MCF 10A (cell line): ENCODE results near the gene MAPKAP1. TPM values are rescaled to one million over a fixed set of nuclear protein-coding genes. Genes with fewer than 3 reads are reported as not detected.
"Not testable (repeated sequence)": the region's sequence is repeated elsewhere in the genome, so short reads cannot be mapped to it uniquely, and the experiment has no call there.

Source experiments
- BruUV-seq: library from RNA; stranded (reverse); fragments of 400-500 nt; replicated peaks from 2 replicates; lab custom pipeline; 2021; lab: Mats Ljungman, UMichigan
- CTCF ChIA-PET: fragments of 300-600 bp; sonication (Branson Sonifier 250); formaldehyde crosslinking; extraction: SDS; loops from one replicate; lab custom pipeline; 2021; ENCODE audit warnings: antibody characterized with exemption, inconsistent platforms; lab: Yijun Ruan, JAX
- POLR2A ChIA-PET: fragments of 300-600, 350-650 bp; sonication (Branson Sonifier 250); formaldehyde crosslinking; extraction: SDS; loops from one replicate; lab custom pipeline; 2020; ENCODE audit warnings: antibody characterized with exemption, inconsistent platforms; lab: Yijun Ruan, JAX
- DNase-seq: peaks from one replicate; pipeline ENCODE4 v3.0.0-alpha.2; 2018; ENCODE audit not compliant: unreplicated experiment
- H3K27ac Mint-ChIP-seq: one replicate; pipeline ENCODE4 v1.8.0; 2022; ENCODE audit warnings: mild to moderate bottlenecking, low read depth, mixed read lengths; ENCODE audit not compliant: unreplicated experiment
- H3K27me3 Mint-ChIP-seq: one replicate; pipeline ENCODE4 v1.8.0; 2022; ENCODE audit warnings: mixed read lengths; ENCODE audit not compliant: insufficient read depth, unreplicated experiment
- H3K36me3 Mint-ChIP-seq: one replicate; pipeline ENCODE4 v1.8.0; 2022; ENCODE audit warnings: mild to moderate bottlenecking, moderate library complexity, mixed read lengths; ENCODE audit not compliant: insufficient read depth, unreplicated experiment
- H3K4me1 Mint-ChIP-seq: one replicate; pipeline ENCODE4 v1.8.0; 2022; ENCODE audit warnings: mixed read lengths; ENCODE audit not compliant: insufficient read depth, unreplicated experiment
- H3K4me3 Mint-ChIP-seq: one replicate; pipeline ENCODE4 v1.8.0; 2022; ENCODE audit warnings: mild to moderate bottlenecking, moderate library complexity, mixed read lengths; ENCODE audit not compliant: unreplicated experiment
- H3K9me3 Mint-ChIP-seq: one replicate; pipeline ENCODE4 v1.8.0; 2022; ENCODE audit warnings: mixed read lengths; ENCODE audit not compliant: unreplicated experiment
- CTCF ChIP-seq: fragments of 200-600 bp; IDR thresholded peaks from one replicate; pipeline ENCODE4 v1.8.0; 2022; ENCODE audit warnings: antibody characterized with exemption, mild to moderate bottlenecking; ENCODE audit not compliant: unreplicated experiment
- intact Hi-C: fragments of 100-400 bp; cut with micrococcal nuclease; formaldehyde crosslinking; loops from 2 replicates; pipeline ENCODE4 v1.14.1; 2022
- total RNA-seq: library from RNA; stranded (reverse); gene quantifications from 2 replicates; pipeline ENCODE4 v1.2.3, GENCODE V29; 2022

The MAPKAP1 gene
- total RNA-seq, 1 experiment from 2014 or later, result 74.9 TPM

GRCh38 chr9:125574126-125574877 is 132.7 kb downstream of the MAPKAP1 start:
- no peak for TF ChIP-seq CTCF
- Mint-ChIP-seq H3K36me3 (peaks cover 5% of the 10 kb centered on the region), H3K9me3 (no peaks in the 10 kb centered on the region), H3K27me3 (no peaks in the 10 kb centered on the region), H3K4me3 (no peak overlapping the region), H3K27ac (no peak overlapping the region), H3K4me1 (no peaks in the 10 kb centered on the region)
- intact Hi-C loops, result no loop called here
- ChIA-PET POLR2A (no interaction called here), CTCF (interaction anchor here (0.6 to 3.0 kb wide), 3 partner anchors 8 to 920 kb away, joined by 3 to 15 read pairs (median 3); no protein-coding TSS in a partner anchor)
- BruUV-seq, result no TSS peak
- DNase-seq, result no peak

GRCh38 chr9:125572461-125572860 is 134.5 kb downstream of the MAPKAP1 start:
- CTCF ChIA-PET, result interaction anchor here (0.7 to 1.1 kb wide), 2 partner anchors 14 to 239 kb away, joined by 3 read pairs; no protein-coding TSS in a partner anchor

GRCh38 chr9:125571824-125572223 is 135.2 kb downstream of the MAPKAP1 start:
- H3K27me3 Mint-ChIP-seq, H3K36me3 Mint-ChIP-seq, DNase-seq, intact Hi-C loops, H3K27ac Mint-ChIP-seq, BruUV-seq, H3K4me3 Mint-ChIP-seq, H3K9me3 Mint-ChIP-seq: not testable (repeated sequence)
- ChIA-PET POLR2A (interaction anchor here (0.7 to 1.7 kb wide), 3 partner anchors 10 to 337 kb away, joined by 3 to 6 read pairs (median 4); no protein-coding TSS in a partner anchor), CTCF (interaction anchor here (0.6 to 1.1 kb wide), 3 partner anchors 13 to 28 kb away, joined by 3 to 4 read pairs (median 3); no protein-coding TSS in a partner anchor)
- H3K4me1 Mint-ChIP-seq, result peaks cover 14% of the 10 kb centered on the region

More at GRCh38 chr9:125572461-125572860, 134.5 kb downstream of the MAPKAP1 start:
- H3K27ac Mint-ChIP-seq, BruUV-seq, H3K9me3 Mint-ChIP-seq, intact Hi-C loops, H3K4me3 Mint-ChIP-seq, DNase-seq, H3K36me3 Mint-ChIP-seq, H3K27me3 Mint-ChIP-seq, H3K4me1 Mint-ChIP-seq: not testable (repeated sequence)
- POLR2A ChIA-PET, result interaction anchor here (0.7 to 1.7 kb wide), 4 partner anchors 9 to 337 kb away, joined by 3 to 6 read pairs (median 4); no protein-coding TSS in a partner anchor

GRCh38 chr9:125570246-125570645 is 136.8 kb downstream of the MAPKAP1 start:
- intact Hi-C loops, result no loop called here
- Mint-ChIP-seq H3K9me3 (no peaks in the 10 kb centered on the region), H3K4me3 (no peak overlapping the region), H3K27me3 (no peaks in the 10 kb centered on the region), H3K27ac (no peak overlapping the region), H3K4me1 (peaks cover 20% of the 10 kb centered on the region), H3K36me3 (peaks cover 5% of the 10 kb centered on the region)
- no peak for TF ChIP-seq CTCF
- ChIA-PET CTCF (no interaction called here), POLR2A (no interaction called here)
- BruUV-seq, result no TSS peak
- no peak for DNase-seq

- no peak for TF ChIP-seq CTCF
- BruUV-seq, result no TSS peak
- intact Hi-C loops, result no loop called here
- DNase-seq, result no peak
- no peaks in the 10 kb centered on the region for H3K27me3 Mint-ChIP-seq
- no peaks in the 10 kb centered on the region for H3K36me3 Mint-ChIP-seq
- no peaks in the 10 kb centered on the region for H3K9me3 Mint-ChIP-seq
- ChIA-PET CTCF (interaction anchor here (0.7 to 3.6 kb wide), 2 partner anchors 10 to 645 kb away, joined by 3 to 23 read pairs; no protein-coding TSS in a partner anchor), POLR2A (interaction anchor here (0.9 to 1.1 kb wide), 3 partner anchors 10 to 151 kb away, joined by 3 read pairs; partner anchors contain the start of gene MAPKAP1)
- no peak overlapping the region for H3K27ac Mint-ChIP-seq
- peaks cover 20% of the 10 kb centered on the region for H3K4me1 Mint-ChIP-seq
- H3K4me3 Mint-ChIP-seq, result no peak overlapping the region
Observed at GRCh38 chr9:125568621-125569020, 138.4 kb downstream of the MAPKAP1 start.

GRCh38 chr9:125566051-125566450 is 141.0 kb downstream of the MAPKAP1 start:
- not testable (repeated sequence) for BruUV-seq

More at GRCh38 chr9:125566051-125566450, 141.0 kb downstream of the MAPKAP1 start:
- H3K27me3 Mint-ChIP-seq, H3K9me3 Mint-ChIP-seq, H3K4me3 Mint-ChIP-seq, DNase-seq, intact Hi-C loops, H3K27ac Mint-ChIP-seq, H3K36me3 Mint-ChIP-seq: not testable (repeated sequence)
- ChIA-PET CTCF (interaction anchor here (1.0 kb wide), 1 partner anchor 9 kb away, joined by 3 read pairs; no protein-coding TSS in a partner anchor), POLR2A (interaction anchor here (0.9 to 1.1 kb wide), 2 partner anchors 11 to 30 kb away, joined by 3 to 6 read pairs; no protein-coding TSS in a partner anchor)
- peaks cover 20% of the 10 kb centered on the region for H3K4me1 Mint-ChIP-seq
